GM18519 (cell line): ENCODE results near the gene PARD3.
"Not testable (repeated sequence)": the region's sequence is repeated elsewhere in the genome, so short reads cannot be mapped to it uniquely, and the experiment has no call there.

Source experiments
- ATAC-seq: cut with Tn5 transposase; IDR thresholded peaks from one replicate; pipeline ENCODE4 v1.9.1; 2021; ENCODE audit warnings: mild to moderate bottlenecking, moderate library complexity; ENCODE audit not compliant: unreplicated experiment, low FRiP score

The PARD3 gene

GRCh38 chr10:34801097-34801733, 13.9 kb downstream of the PARD3 start:
- ATAC-seq = no peak

GRCh38 chr10:34800624-34801023, 14.5 kb downstream of the PARD3 start:
- no peak for ATAC-seq

- no peak for ATAC-seq
These were observed 16.4 kb downstream of the PARD3 start for GRCh38 chr10:34798654-34799053.

- ATAC-seq = no peak
These were observed 17.9 kb downstream of the PARD3 start for GRCh38 chr10:34797155-34797554.

- no peak for ATAC-seq
These were observed 19.0 kb downstream of the PARD3 start for GRCh38 chr10:34796133-34796532.

GRCh38 chr10:34795334-34795733, 19.8 kb downstream of the PARD3 start:
- no peak for ATAC-seq

- ATAC-seq = no peak
These were observed 20.3 kb downstream of the PARD3 start for GRCh38 chr10:34794835-34795234.

GRCh38 chr10:34793581-34793980, 21.5 kb downstream of the PARD3 start:
- not testable (repeated sequence) for ATAC-seq

GRCh38 chr10:34792881-34793280, 22.2 kb downstream of the PARD3 start:
- ATAC-seq = no peak

GRCh38 chr10:34791947-34792346, 23.1 kb downstream of the PARD3 start:
- ATAC-seq = no peak

GRCh38 chr10:34791228-34791627, 23.9 kb downstream of the PARD3 start:
- no peak for ATAC-seq

GRCh38 chr10:34789966-34790506, 25.1 kb downstream of the PARD3 start:
- no peak for ATAC-seq

GRCh38 chr10:34786464-34786863, 28.6 kb downstream of the PARD3 start:
- ATAC-seq = no peak

GRCh38 chr10:34781711-34782110, 33.4 kb downstream of the PARD3 start:
- no peak for ATAC-seq

- peak; percentile 87 for ATAC-seq
These were observed 34.2 kb downstream of the PARD3 start for GRCh38 chr10:34780818-34781380.

GRCh38 chr10:34778237-34778636, 36.9 kb downstream of the PARD3 start:
- ATAC-seq = no peak

- ATAC-seq = no peak
These were observed 38.9 kb downstream of the PARD3 start for GRCh38 chr10:34776090-34776690.

GRCh38 chr10:34775044-34775637, 40.0 kb downstream of the PARD3 start:
- no peak for ATAC-seq

GRCh38 chr10:34773636-34774630, 41.2 kb downstream of the PARD3 start:
- ATAC-seq = no peak

- no peak for ATAC-seq
These were observed 43.6 kb downstream of the PARD3 start for GRCh38 chr10:34771525-34771924.
